RWPE1 (cell line): ENCODE measurements around the gene EVI2A.

Experiments
- CTCF ChIA-PET: fragments of 350-600 bp; sonication (Branson Sonifier 250); formaldehyde crosslinking; extraction: SDS; loops from one replicate; lab custom pipeline; 2021; lab: Yijun Ruan, JAX
- POLR2A ChIA-PET: fragments of 400-600 bp; formaldehyde crosslinking; extraction: SDS; loops from one replicate; lab custom pipeline; 2020; ENCODE audit warnings: antibody characterized with exemption; ENCODE audit not compliant: low non-redundant PET; lab: Yijun Ruan, JAX
- DNase-seq: peaks from one replicate; pipeline ENCODE4 v3.0.0; 2012; ENCODE audit warnings: low spot score
- H3K27ac ChIP-seq: fragments of 450-650 bp; 2 replicates; pipeline ENCODE4 v1.5.1; 2017
- TF ChIP-seq, protein P1 (sequence below): fragments of 450-650 bp; conservative IDR thresholded peaks from 2 replicates; pipeline ENCODE4 v1.5.1; 2017; ENCODE audit warnings: low read depth, mild to moderate bottlenecking

Gene EVI2A

GRCh38 chr17:31272803-31273202 is 48.6 kb downstream of the EVI2A start:
- ChIA-PET POLR2A (no interaction called here), CTCF (no interaction called here)
- DNase-seq, result no peak
- H3K27ac ChIP-seq, result no peak overlapping the region
- TF ChIP-seq, protein P1, sequence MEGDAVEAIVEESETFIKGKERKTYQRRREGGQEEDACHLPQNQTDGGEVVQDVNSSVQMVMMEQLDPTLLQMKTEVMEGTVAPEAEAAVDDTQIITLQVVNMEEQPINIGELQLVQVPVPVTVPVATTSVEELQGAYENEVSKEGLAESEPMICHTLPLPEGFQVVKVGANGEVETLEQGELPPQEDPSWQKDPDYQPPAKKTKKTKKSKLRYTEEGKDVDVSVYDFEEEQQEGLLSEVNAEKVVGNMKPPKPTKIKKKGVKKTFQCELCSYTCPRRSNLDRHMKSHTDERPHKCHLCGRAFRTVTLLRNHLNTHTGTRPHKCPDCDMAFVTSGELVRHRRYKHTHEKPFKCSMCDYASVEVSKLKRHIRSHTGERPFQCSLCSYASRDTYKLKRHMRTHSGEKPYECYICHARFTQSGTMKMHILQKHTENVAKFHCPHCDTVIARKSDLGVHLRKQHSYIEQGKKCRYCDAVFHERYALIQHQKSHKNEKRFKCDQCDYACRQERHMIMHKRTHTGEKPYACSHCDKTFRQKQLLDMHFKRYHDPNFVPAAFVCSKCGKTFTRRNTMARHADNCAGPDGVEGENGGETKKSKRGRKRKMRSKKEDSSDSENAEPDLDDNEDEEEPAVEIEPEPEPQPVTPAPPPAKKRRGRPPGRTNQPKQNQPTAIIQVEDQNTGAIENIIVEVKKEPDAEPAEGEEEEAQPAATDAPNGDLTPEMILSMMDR, result no peak

DNA sequence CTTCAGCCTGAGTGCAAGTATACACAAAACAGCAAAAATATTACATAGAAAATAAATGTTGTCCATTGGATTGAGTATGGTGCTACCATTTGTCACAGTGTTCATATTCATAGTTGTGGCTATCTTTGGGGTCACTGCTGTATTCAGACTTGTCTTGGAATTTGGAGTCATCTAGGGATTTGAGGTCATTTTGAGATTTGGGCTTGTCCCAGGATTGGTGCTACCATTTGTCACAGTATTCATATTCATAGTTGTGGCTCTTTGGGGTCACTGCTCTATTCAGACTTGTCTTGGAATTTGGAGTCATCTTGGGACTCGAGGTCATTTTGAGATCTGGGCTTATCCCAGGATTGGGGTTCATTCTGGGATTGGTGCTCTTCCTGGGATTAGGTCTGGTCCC is 49.2 kb downstream of the EVI2A start:
- DNase-seq, result no peak
- TF ChIP-seq, protein P1, result no peak
- CTCF ChIA-PET, result no interaction called here
- H3K27ac ChIP-seq, result no peak overlapping the region
- POLR2A ChIA-PET, result no interaction called here

DNA sequence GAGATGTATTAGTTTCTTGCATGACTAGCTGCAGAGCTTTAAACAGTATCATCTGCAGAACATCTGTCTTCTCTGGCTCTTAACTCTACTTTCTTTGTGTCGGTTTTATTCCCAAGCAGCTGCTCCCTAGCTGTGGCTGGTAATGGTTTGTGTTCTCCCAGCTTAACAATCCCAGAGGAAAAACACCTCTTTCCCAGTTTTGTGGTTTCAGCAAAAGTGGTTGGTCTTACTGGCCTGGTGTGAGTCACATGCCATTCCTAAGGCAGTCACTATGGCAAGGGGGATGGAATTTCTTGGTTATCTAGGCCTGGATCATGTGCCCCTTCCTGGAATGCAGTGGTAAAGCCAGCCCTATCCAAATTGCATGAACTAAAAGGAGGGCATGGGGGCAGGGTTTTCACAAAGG is 51.8 kb downstream of the EVI2A start:
- peak overlapping the region; percentile 69; the same call in 1 of the 2 replicates for H3K27ac ChIP-seq
- ChIA-PET CTCF (interaction anchor here (0.6 to 1.4 kb wide), 2 partner anchors 15 to 24 kb away, joined by 4 read pairs; no protein-coding TSS in a partner anchor), POLR2A (no interaction called here)
- DNase-seq, result peak; percentile 82
- TF ChIP-seq, protein P1, result no peak

GRCh38 chr17:31269036-31269577 is 52.3 kb downstream of the EVI2A start:
- DNase-seq, result no peak
- ChIA-PET CTCF (interaction anchor here (0.6 to 1.4 kb wide), 2 partner anchors 15 to 25 kb away, joined by 4 read pairs; no protein-coding TSS in a partner anchor), POLR2A (no interaction called here)
- TF ChIP-seq, protein P1, result no peak
- H3K27ac ChIP-seq, result peak overlapping the region; percentile 81
